Measurements from ENCODE around the gene ABHD14A.

DNA sequence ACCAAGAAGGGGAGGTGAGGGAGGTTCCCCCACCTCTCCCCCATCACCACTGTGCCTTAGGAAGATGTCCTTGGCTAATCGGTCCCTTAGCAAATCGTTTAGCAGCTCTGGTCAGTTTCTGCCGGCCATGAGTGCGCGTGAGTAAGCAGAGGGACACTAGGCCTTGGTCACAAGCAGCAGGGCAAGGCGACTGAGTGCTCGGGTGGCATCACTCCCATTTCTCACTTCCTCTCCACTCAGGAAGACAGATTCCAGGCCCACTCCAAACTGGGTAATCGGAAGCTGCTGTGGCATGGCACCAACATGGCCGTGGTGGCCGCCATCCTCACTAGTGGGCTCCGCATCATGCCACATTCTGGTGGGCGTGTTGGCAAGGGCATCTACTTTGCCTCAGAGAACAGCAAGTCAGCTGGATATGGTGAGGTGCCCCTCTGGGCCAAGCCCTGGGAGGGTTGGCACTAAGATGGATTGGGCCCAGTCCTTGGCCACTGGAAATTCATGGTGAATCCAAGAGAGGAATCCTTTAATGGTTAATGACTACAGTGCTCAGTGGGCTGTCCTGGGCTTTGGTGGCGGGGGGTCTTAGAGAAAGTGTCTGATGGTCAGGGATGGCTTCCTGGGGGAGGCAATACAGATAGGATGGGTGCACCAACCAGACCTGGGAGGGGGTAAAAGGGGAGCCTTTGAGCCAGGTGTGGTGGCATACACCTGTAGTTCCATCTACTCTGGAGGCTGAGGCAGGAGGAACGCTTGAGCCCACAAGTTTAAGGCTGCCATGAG is 28.7 kb upstream of the ABHD14A start:
- no peak for TF ChIP-seq SMC3 (IDR thresholded peaks at IDR 0.05)
- TF ChIP-seq, protein P1, sequence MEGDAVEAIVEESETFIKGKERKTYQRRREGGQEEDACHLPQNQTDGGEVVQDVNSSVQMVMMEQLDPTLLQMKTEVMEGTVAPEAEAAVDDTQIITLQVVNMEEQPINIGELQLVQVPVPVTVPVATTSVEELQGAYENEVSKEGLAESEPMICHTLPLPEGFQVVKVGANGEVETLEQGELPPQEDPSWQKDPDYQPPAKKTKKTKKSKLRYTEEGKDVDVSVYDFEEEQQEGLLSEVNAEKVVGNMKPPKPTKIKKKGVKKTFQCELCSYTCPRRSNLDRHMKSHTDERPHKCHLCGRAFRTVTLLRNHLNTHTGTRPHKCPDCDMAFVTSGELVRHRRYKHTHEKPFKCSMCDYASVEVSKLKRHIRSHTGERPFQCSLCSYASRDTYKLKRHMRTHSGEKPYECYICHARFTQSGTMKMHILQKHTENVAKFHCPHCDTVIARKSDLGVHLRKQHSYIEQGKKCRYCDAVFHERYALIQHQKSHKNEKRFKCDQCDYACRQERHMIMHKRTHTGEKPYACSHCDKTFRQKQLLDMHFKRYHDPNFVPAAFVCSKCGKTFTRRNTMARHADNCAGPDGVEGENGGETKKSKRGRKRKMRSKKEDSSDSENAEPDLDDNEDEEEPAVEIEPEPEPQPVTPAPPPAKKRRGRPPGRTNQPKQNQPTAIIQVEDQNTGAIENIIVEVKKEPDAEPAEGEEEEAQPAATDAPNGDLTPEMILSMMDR (IDR thresholded peaks at IDR 0.05): no peak
- TF ChIP-seq, protein P2, sequence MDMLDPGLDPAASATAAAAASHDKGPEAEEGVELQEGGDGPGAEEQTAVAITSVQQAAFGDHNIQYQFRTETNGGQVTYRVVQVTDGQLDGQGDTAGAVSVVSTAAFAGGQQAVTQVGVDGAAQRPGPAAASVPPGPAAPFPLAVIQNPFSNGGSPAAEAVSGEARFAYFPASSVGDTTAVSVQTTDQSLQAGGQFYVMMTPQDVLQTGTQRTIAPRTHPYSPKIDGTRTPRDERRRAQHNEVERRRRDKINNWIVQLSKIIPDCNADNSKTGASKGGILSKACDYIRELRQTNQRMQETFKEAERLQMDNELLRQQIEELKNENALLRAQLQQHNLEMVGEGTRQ (IDR thresholded peaks at IDR 0.05): no peak
- no peak for TF ChIP-seq POLR2A (IDR thresholded peaks at IDR 0.05; ENCODE audit: low read length)
- TF ChIP-seq, protein P3, sequence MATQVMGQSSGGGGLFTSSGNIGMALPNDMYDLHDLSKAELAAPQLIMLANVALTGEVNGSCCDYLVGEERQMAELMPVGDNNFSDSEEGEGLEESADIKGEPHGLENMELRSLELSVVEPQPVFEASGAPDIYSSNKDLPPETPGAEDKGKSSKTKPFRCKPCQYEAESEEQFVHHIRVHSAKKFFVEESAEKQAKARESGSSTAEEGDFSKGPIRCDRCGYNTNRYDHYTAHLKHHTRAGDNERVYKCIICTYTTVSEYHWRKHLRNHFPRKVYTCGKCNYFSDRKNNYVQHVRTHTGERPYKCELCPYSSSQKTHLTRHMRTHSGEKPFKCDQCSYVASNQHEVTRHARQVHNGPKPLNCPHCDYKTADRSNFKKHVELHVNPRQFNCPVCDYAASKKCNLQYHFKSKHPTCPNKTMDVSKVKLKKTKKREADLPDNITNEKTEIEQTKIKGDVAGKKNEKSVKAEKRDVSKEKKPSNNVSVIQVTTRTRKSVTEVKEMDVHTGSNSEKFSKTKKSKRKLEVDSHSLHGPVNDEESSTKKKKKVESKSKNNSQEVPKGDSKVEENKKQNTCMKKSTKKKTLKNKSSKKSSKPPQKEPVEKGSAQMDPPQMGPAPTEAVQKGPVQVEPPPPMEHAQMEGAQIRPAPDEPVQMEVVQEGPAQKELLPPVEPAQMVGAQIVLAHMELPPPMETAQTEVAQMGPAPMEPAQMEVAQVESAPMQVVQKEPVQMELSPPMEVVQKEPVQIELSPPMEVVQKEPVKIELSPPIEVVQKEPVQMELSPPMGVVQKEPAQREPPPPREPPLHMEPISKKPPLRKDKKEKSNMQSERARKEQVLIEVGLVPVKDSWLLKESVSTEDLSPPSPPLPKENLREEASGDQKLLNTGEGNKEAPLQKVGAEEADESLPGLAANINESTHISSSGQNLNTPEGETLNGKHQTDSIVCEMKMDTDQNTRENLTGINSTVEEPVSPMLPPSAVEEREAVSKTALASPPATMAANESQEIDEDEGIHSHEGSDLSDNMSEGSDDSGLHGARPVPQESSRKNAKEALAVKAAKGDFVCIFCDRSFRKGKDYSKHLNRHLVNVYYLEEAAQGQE (IDR thresholded peaks at IDR 0.05): no peak
- no peak for TF ChIP-seq PBX3 (IDR thresholded peaks at IDR 0.05)
- no peak for TF ChIP-seq SREBF2 (IDR thresholded peaks at IDR 0.05)
- TF ChIP-seq JUN (IDR thresholded peaks at IDR 0.05): no peak
- no peak for TF ChIP-seq TFCP2L1 (CRISPR knock-in tag; IDR thresholded peaks at IDR 0.05)
- no peak for TF ChIP-seq RFX5 (IDR thresholded peaks at IDR 0.05)
- TF ChIP-seq CBX8 (IDR thresholded peaks at IDR 0.05): no peak
- no peak for TF ChIP-seq PHF8 (IDR thresholded peaks at IDR 0.05; ENCODE audit: borderline replicate concordance, low read depth)
- TF ChIP-seq, protein P4, sequence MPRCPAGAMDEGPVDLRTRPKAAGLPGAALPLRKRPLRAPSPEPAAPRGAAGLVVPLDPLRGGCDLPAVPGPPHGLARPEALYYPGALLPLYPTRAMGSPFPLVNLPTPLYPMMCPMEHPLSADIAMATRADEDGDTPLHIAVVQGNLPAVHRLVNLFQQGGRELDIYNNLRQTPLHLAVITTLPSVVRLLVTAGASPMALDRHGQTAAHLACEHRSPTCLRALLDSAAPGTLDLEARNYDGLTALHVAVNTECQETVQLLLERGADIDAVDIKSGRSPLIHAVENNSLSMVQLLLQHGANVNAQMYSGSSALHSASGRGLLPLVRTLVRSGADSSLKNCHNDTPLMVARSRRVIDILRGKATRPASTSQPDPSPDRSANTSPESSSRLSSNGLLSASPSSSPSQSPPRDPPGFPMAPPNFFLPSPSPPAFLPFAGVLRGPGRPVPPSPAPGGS (IDR thresholded peaks at IDR 0.05): no peak
- no peak for TF ChIP-seq RAD21 (conservative IDR thresholded peaks at IDR 0.05 in 1 of 2, IDR thresholded peaks at IDR 0.05 in 1 of 2)
